SHP77 treated with DMSO at 0.1 percent for 48 hours (cell line): ENCODE results near the gene DSG4.

Source experiments
- DNase-seq: peaks from one replicate; lab custom pipeline; 2025; lab: John Stamatoyannopoulos, UW

DSG4 gene

DNA sequence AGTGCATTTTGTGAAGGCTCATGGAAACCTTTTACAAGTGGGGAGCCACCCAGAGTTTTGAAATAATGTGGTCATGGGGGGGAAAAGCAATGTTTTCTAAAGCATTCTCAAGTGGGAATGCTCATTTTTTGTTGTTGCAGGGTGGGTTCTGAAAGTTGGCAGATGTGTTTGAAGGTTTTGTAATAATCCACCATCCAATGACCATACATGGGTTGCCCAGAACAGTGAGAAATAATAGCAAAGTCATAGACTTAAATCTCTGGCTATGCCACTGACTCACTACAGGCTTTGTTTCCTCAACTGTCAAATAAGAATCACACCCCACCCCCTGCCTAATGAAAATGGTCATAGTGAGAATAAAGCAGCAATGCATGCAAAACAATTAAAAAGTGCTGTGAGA lies 73.8 kb downstream of the DSG4 start:
- DNase-seq = no peak

DNA sequence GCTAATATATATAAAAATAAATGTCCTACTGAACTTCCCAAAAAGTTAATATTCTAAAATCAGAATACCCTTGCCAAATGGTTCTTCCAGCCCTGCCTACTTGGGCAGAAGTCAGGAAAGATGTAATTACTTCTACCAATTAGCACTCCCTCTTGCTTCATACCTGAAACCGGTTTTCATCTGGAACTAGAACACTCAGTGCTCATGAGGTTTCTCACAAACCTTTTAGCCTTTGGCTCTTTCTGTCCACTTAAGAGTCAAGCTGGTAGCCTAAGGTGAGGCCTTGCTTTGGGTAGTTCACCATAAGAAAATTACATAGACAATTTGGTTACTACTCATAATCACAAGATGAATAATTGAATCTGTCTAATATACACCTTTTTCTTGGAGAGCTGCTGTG lies 75.0 kb downstream of the DSG4 start:
- DNase-seq = no peak

DNA sequence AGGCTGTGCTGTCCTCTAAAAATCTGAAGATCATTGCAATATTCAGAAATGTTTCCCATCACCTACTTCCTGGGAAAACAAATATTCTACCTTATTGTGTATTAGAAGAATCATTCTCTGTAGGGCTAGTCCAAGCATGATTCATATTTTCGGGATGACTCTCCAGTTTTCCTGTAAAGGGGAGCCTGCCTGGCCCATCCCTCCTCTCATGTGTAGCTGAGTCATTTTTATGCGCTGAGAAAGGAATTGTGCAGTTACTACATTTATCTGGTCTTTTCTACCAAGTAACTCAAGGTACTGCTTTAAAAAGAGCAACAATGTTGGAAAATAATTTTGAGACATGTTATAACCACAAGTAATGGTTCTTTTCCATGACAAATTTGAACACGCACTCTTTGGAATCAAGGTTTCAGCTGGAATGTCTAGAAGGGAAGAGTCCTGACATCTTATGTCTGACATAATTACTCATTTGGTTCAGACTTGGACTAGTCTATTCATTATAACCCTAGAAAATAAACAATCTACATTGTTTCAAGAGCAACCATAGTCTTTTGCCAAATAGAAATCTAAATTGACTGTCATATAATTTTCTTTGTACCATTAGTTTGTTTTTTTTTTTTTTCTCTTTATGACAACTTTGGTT lies 77.6 kb downstream of the DSG4 start:
- no peak for DNase-seq
